HG03045 (cell line): Measurements from ENCODE around the gene ENTPD2.
"Not testable (repeated sequence)": the region's sequence is repeated elsewhere in the genome, so short reads cannot be mapped to it uniquely, and the experiment has no call there.

ENCODE experiments used
- ATAC-seq: cut with Tn5 transposase; IDR thresholded peaks from one replicate; pipeline ENCODE4 v1.9.1; 2021; ENCODE audit warnings: mild to moderate bottlenecking, moderate library complexity; ENCODE audit not compliant: unreplicated experiment

Gene ENTPD2

DNA sequence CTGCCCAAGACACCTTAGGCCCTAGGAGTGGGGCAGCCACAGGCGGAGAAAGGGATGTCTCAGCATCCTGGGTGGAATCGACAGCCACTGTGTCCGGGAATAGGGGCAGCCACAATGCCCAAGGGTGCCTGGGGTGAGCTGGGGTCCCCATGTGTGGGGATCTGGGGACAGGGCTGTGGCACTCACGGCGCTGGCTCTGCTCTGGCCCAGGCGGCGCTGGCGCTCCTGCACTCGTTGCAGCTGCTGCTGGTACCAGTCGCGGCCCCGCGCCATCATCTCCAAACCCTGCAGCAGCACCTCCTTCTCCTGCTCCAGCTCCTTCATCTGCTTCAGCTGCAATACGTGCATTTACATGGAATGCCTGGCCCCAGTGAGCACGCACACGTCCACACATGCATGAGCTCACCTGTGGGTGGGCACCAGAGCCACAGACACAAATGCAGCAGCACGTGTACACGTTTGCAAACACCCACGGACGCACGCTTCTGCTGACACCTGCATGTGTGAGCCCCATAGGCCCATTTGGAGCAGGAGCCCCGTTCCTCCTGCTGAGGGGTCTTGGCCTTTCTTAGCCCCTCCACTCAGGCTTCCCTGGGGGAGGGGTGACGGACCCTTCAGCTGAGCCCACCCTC lies 11.6 kb upstream of the ENTPD2 start:
- no peak for ATAC-seq

- ATAC-seq: no peak
These were observed 11.0 kb upstream of the ENTPD2 start for GRCh38 chr9:137064880-137065164.

GRCh38 chr9:137064027-137064879 lies 10.4 kb upstream of the ENTPD2 start:
- ATAC-seq: no peak

DNA sequence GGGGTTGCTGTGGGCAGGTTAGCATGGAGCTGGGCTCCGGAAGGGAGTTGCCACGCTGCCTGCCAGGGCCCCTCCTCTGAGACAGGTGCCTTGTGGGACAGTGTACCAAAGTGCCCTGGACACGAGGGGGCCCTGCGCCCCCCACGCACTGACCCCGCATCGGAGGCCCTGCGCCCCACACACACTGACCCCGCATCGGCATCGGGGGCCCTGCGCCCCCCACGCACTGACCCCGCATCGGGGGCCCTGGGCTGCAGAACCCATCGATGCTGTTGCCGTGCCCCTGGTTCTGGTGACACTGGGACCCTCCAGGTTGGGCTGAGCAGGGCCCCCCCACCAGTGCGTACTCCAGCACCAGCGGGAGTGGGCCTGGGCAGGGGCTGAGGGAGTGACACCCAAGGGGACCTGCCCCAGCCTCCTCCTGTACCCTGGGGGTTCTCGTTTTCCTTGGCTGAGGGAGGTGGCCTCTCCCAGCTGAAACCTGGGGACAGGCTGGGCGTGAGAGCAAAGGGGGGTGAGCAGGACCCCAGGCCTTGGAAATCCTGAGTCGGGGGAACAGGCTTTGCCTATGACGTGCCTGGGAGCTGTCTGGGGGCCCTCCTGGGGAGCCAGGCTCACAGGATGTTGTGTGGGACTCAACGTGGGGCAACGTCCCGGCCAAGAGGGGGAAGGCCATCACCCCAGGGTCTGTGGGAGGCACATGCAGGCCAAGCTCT lies 9.6 kb upstream of the ENTPD2 start:
- no peak for ATAC-seq

DNA sequence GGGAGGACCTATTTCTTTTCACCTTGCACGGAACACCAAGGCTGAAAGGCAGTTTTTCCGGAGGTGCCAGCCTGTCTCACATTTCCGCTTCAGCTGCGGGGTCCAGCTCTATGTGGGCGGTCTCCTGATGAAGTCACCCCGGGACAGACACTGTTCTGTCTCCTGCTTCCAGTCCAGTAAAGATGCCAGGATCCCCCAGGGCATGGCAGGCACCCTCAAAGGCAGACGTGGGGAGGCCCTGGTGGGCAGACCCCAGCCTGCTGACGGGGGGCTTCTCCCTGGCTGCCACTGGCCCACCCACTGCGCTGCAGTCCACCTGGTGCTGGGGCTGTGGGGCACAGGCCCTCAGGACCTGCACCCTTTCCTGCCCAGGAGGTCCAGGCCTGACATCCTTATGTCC lies 8.9 kb upstream of the ENTPD2 start:
- not testable (repeated sequence) for ATAC-seq

DNA sequence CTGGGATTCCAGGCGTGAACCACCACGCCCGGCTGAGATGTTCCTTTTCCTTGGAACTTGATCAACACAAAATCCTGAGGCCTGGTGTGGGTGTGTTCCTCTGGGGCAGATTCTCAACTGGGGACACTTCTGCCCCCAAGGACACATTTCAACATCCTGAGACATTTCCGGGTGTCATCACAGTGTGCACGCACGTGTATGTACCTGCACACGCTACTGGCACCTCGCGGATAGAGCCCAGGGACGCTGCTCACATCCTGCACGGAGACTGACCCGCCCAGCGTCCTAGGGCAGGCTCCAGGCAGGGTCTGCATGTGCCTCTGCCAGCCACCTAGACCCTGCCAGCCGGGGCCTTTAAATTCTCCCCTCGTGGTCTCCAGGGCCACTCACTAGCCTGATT lies 8.5 kb upstream of the ENTPD2 start:
- no peak for ATAC-seq

DNA sequence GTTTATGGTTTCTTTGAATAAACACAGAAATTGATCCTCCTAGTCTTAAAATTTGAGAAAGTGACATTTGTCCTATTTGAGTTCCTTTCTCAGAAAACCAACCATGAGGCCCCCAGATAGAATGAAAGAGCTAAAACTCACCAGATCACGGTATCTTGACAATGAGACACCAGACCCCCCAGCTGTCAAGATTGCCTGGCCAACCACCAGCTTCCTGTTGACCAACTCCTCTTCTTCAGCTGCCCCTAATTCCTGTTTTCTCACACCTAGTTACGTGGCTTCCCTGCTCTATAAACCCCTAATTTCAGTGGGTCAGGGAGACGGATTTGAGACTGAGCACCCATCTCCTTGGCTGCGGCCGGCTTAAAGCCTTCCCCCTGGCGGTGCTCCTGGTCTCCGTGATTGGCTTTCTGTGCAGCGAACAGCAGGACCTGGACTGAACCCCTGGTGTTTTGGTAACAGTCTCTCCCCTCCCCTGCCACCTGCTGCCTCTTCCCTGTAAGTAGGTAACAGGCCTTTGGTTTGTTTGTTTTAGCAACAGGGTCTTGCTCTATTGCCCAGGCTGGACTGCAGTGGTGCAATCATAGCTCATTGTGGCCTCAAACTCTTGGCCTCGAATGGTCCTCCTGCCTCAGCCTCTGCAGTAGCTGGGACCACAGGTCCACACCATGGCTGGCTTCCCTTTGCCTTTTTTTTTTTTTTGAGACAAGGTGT lies 4.8 kb upstream of the ENTPD2 start:
- ATAC-seq: no peak

DNA sequence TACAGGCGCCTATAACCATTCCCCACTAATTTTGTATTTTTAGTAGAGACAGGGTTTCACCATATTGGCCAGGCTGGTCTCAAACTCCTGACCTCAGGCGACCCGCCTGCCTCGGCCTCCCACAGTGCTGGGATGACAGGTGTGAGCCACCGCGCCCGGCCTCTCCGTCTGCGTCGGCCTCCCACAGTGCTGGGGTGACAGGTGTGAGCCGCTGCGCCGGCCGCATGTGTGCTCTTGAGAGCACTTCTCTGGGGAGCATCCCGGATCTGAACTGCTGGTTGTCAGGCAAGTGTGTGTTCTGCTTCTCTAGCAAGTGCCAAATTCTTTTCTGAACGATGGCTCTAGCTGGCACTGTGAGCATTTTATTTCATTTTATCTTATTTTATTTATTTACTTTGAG lies 3.7 kb upstream of the ENTPD2 start:
- ATAC-seq: no peak

DNA sequence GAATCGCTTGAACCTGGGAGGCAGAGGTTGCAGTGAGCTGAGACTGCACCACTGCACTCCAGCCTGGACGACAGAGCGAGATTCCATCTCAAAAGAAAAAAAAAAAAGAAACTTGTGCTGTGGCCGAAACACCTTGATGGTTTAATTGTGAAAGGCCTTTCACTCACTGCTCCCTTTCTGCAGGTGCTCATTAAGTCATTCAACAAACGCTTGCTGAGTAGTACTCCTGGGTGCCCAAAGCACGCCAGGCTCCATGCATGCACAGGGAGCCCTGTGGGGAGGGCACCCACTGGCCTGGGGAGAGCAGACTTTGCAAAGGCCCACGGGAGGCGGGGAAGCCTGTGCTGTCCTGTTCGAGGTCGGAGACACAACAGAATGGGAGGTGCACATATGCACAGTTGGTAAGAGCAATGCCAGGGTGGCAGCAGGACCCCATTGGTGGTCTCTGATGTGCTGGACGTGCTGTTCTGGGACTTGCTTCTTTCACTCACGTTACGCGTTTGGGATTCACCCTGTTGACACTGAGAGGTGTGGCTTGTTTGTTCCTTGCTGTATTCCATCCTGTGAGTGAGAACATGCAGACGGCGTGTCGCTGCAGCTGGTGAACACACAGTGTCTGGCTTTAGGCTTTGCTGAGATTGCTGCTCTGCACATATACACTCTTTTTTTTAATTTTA lies 3.0 kb upstream of the ENTPD2 start:
- ATAC-seq: no peak

- no peak for ATAC-seq
These were observed 1.8 kb upstream of the ENTPD2 start for GRCh38 chr9:137055385-137056364.

GRCh38 chr9:137054932-137055384 lies 1.1 kb upstream of the ENTPD2 start:
- ATAC-seq: no peak

DNA sequence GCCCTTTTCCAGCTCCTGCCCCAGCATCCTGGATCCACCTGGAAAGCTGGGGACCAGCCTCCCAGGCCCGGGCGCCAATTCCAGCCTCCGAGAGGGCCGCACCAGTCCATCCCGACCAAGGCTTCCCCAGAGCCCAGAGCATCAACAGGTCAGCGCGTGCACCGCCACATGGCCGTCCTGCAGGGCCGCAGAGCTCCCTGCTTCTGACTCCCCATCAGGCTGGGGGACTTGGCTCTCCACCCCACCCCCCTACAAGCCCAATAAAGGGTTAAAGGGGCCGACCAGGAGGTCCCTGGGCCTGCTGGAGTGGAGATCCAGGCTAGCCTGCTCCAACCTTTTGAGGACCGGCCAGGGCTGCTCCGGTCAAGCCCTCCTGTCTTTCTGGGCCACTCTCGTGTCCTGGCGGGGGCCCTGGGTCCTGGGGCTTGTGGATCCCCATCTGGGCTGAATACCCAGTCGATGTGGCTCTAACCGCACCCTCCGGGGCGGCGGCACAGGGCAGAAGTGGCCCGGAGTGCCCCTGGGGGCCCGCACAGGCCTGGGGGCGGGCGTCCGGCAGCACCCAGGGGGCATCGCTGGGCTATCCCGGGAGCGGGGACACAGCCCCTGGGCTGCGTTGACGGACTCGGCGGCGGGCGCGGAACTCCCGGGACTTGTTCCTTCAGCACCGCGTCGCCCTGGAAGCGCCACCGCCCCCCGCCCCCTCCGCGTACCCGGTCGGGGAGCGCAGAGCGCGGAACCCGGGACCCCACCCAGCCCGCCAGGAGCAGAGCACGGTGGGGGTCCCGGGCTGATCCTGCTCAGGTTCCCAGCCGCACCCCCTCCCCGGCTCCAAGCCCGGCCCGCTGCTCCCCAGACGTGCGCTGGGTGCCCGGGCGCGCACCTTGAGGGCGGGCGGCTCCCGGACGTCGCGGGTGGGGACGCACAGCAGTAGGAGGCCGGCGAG lies 590 bp downstream of the ENTPD2 start:
- ATAC-seq: no peak

- no peak for ATAC-seq
These were observed 1.6 kb downstream of the ENTPD2 start for GRCh38 chr9:137052293-137052692.

GRCh38 chr9:137051145-137051724 lies 2.6 kb downstream of the ENTPD2 start:
- ATAC-seq: no peak

DNA sequence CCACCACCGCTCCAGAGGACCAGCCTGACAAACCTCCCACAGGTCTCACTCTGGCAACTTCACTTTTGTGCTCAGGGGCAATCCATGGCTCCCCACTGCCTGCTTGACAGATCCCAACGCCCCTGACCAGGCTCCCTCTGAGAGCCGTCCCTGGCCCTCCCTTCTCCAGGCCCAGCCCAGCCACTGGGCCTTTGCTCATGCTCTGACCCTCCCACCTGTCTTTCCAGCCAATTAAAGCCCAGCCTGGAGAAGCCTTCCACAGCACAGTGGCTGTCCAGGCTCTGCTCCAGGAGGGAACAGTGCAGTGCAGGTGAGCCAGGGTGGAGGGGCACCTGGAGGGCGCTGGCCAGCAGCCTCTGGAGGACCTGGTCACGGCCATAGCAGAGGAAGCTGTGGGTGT lies 3.3 kb downstream of the ENTPD2 start:
- no peak for ATAC-seq

- ATAC-seq: no peak
These were observed 4.1 kb downstream of the ENTPD2 start for GRCh38 chr9:137049544-137050449.
